Nucleus accumbens (tissue), 56 donors: ENCODE data around the gene C6orf118.

ENCODE experiments used
- DNase-seq, 56 donors: peaks; one replicate each; lab custom pipeline; 2025; lab: John Stamatoyannopoulos, UW

C6orf118 gene

GRCh38 chr6:165308926-165309731 lies at the start of gene C6orf118:
TSS of gene C6orf118 (minus strand) at chr6:165309605. CDS start at chr6:165309586, 19 bp downstream.
- DNase-seq, result peak in 48 of 56 donors; percentile 3 to 85 (median 51)

- no peak for DNase-seq
These were observed 36.3 kb upstream of the C6orf118 start for GRCh38 chr6:165345700-165346099.

- DNase-seq, result no peak
These were observed 31.1 kb upstream of the C6orf118 start for GRCh38 chr6:165340532-165340931.

GRCh38 chr6:165325609-165326008 lies 16.2 kb upstream of the C6orf118 start:
- peak in 11 of 56 donors; percentile 2 to 60 (median 26) for DNase-seq

GRCh38 chr6:165321555-165322145 lies 12.2 kb upstream of the C6orf118 start:
- DNase-seq, result no peak

GRCh38 chr6:165321150-165321549 lies 11.7 kb upstream of the C6orf118 start:
- no peak for DNase-seq

GRCh38 chr6:165317723-165318122 lies 8.3 kb upstream of the C6orf118 start:
- no peak for DNase-seq

- no peak for DNase-seq
These were observed 2.5 kb downstream of the C6orf118 start for GRCh38 chr6:165306955-165307354.

GRCh38 chr6:165301372-165302246 lies 7.8 kb downstream of the C6orf118 start:
- DNase-seq, result no peak

- no peak for DNase-seq
These were observed 8.9 kb downstream of the C6orf118 start for GRCh38 chr6:165300422-165300936.

- no peak for DNase-seq
These were observed 10.5 kb downstream of the C6orf118 start for GRCh38 chr6:165298875-165299274.

- no peak for DNase-seq
These were observed 11.0 kb downstream of the C6orf118 start for GRCh38 chr6:165298402-165298801.

- no peak for DNase-seq
These were observed 16.7 kb downstream of the C6orf118 start for GRCh38 chr6:165292657-165293056.

- no peak for DNase-seq
These were observed 34.8 kb downstream of the C6orf118 start for GRCh38 chr6:165274611-165275010.

- no peak for DNase-seq
These were observed 36.8 kb downstream of the C6orf118 start for GRCh38 chr6:165272585-165272984.

- no peak for DNase-seq
These were observed 40.4 kb downstream of the C6orf118 start for GRCh38 chr6:165268987-165269386.

GRCh38 chr6:165266621-165267020 lies 42.8 kb downstream of the C6orf118 start:
- no peak for DNase-seq

GRCh38 chr6:165266191-165266590 lies 43.2 kb downstream of the C6orf118 start:
- no peak for DNase-seq

- DNase-seq, result no peak
These were observed 48.9 kb downstream of the C6orf118 start for GRCh38 chr6:165260462-165260861.

GRCh38 chr6:165249808-165250207 lies 59.6 kb downstream of the C6orf118 start:
- DNase-seq, result no peak

- no peak for DNase-seq
These were observed 63.7 kb downstream of the C6orf118 start for GRCh38 chr6:165245701-165246100.
